Sigmoid colon (tissue), 4 donors: ENCODE data around the gene RALY.

ENCODE experiments used
- EP300 ChIP-seq, 4 donors: sonication (generic); formaldehyde crosslinking; IDR thresholded peaks; one replicate each; pipeline ENCODE4 v1.6.1; 2017; ENCODE audit warnings: antibody characterized with exemption in 4 of 4
- POLR2AphosphoS5 ChIP-seq, 4 donors: sonication (generic); formaldehyde crosslinking; IDR thresholded peaks; one replicate each; pipeline ENCODE4 v1.6.1; 2017; ENCODE audit warnings: antibody characterized with exemption in 4 of 4
- TF ChIP-seq, protein P1 (sequence below), 4 experiments: fragments of 450-650 bp in 3 of 4; fragments of 200-600 bp in 1 of 4; IDR thresholded peaks; one replicate each; pipeline ENCODE4 v1.5.1; 2016 to 2019; ENCODE audit warnings: antibody characterized with exemption in 4 of 4, mild to moderate bottlenecking in 3 of 4, moderate library complexity in 2 of 4

DNA sequence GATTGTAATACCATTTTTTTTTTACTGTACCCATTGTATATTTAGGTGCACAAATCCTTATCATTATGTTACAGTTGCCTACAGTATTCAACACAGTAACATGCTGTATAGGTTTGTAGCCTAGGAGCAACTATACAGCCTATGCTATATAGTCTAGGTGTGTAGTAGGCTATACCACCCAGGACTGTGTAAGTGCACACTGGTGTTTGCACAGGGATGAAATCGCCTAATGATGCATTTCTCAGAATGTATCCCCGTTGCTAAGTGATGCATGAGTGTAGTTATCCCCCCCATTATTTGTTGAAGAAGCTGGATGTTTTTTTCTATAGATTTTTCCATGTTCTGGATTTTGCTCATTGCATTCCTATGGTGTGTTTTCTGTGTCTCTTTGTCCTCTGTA is 12.9 kb downstream of the RALY start:
- TF ChIP-seq EP300 (IDR thresholded peaks at IDR 0.05) (no peak), POLR2AphosphoS5 (IDR thresholded peaks at IDR 0.05) (no peak)
- TF ChIP-seq, protein P1, sequence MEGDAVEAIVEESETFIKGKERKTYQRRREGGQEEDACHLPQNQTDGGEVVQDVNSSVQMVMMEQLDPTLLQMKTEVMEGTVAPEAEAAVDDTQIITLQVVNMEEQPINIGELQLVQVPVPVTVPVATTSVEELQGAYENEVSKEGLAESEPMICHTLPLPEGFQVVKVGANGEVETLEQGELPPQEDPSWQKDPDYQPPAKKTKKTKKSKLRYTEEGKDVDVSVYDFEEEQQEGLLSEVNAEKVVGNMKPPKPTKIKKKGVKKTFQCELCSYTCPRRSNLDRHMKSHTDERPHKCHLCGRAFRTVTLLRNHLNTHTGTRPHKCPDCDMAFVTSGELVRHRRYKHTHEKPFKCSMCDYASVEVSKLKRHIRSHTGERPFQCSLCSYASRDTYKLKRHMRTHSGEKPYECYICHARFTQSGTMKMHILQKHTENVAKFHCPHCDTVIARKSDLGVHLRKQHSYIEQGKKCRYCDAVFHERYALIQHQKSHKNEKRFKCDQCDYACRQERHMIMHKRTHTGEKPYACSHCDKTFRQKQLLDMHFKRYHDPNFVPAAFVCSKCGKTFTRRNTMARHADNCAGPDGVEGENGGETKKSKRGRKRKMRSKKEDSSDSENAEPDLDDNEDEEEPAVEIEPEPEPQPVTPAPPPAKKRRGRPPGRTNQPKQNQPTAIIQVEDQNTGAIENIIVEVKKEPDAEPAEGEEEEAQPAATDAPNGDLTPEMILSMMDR (IDR thresholded peaks at IDR 0.05): no peak
